HG03342 (cell line): ENCODE measurements around the gene VCPKMT.
A peak's percentile ranks its signal among the peaks of the same experiment; 100 is the strongest.

Experiments used
- ATAC-seq: cut with Tn5 transposase; IDR thresholded peaks from one replicate; pipeline ENCODE4 v1.9.1; 2021; ENCODE audit warnings: mild to moderate bottlenecking, moderate library complexity; ENCODE audit not compliant: unreplicated experiment

Gene VCPKMT

DNA sequence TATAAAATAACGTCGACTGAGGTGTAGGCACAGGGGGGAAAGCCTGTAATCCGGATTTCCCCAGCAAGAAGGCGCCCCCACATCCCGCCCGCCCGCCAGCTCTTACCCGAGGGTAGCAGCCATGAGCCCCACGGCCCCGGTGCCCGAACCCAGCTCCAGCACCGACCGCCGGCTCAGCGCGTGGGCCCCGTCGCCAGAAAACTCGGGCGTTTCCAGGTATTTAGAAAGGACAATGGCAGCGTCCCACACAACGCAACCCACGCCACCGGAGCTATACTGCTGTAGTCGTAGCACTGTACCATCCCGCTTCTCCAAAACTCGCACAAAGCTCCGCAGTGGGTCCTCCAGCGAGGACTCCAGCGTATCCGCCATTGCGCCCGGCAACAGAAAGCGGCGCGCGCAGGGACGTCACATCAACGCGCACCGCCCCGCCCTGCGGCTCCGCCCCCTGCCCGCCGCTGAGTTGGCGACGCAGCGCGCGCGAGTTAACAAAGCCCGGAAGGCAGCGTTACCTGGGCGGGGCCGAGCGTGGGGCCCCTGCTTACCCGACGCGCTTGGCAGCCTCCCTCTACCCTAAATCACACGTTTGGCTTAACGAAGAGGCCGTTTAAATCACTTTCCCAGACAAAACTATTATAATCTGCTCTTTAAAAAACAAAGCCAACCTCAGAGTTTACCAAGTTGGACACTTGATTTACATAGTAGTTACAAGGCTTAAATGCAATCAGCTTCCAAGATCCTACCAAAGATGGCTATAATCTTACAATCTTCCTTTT lies at the start of gene VCPKMT:
Gene VCPKMT, minus strand, starts transcription at position 392 of the 776 bp plus-strand sequence. Its CDS starts 20 bp downstream, at position 372.
- ATAC-seq, result peak; percentile 94

DNA sequence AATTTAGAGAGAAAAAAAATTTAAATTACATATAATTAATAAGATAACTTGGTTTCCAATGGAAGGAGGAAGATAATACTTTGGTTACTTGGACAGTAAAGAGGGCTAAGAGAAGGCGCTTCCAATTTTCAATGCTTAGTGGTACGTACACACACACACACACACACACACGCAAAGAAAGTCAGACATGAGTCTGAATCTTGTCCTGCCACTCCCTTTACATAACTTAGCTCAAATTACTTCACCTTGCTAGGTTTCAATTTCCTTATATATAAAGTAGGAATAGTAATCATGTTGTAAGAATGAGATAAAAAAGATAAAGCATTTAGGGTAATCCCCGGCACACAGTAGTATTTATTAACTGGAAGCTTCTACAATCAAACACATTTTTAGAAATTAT lies 39.7 kb upstream of the VCPKMT start:
- no peak for ATAC-seq

DNA sequence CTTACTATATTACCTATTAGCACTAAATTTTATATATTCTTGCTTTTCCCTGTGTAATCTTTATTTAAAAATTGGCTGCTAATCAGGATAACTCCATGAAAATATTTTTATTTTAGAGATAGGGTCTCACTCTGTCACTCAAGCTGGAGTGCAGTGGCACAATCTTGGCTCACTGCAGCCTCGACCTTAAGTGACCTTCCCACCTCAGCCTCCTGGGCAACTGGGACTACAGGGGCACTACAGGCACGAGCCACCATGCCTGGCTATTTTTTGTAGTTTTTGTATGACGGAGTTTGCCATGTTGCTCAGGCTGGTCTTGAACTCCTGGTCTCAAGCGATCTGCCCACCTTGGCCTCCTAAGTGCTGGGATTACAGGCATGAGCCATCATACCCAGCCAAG lies 32.4 kb upstream of the VCPKMT start:
- ATAC-seq, result no peak

DNA sequence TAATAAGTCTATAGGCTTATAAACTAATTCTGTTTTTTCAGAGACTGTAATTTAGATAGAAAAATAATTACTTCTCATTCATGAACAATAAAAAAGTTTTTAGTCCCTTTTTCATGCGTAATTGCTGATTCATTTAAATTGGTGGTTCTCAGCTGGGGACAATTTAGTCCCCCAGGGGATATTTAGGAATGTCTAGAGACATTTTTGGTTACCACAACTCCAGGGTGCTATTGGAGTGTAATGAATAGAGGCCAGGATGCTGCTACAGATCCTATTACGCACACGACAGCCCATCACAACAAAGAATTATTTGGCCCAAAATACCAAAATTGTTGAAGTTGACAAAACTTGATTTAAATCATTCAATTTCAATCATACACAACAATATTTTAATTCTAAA lies 22.8 kb upstream of the VCPKMT start:
- no peak for ATAC-seq

DNA sequence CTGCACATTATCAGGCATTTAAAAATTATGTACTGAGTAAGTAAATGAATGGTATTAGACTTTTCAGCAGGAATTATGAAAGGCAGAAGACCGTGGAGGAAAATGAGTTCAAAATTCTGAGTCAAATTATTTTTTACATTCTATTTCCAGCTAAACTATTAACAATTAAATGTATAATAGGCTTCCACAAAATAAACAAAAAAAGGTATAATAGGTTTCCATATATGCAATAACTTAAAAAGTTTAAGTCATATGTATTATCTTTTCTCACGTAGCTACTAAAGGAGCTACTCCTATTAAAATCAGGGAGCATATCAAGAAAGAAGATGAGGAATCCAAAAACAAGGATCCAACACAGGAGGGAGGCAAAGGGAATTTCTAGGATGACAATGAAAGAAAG lies 11.4 kb upstream of the VCPKMT start:
- ATAC-seq, result no peak

DNA sequence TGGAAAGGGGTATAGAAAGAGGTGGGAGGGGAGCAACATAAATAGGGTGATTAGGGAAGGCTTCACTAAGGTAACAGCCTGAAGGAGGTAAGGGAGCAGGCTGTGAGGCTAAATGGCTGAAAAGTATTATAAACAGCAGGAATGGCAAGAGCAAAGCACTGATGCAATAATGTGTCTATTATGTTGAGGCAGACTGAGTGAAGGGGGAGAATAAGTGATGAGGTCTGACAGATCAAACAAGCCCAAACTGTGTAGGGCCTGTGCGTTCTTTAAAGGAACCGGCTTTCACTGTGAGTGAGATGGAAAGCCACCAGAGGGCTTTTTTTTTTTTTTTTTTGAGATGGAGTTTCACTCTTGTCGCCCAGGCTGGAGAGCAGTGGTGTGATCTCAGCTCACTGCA lies 6.7 kb upstream of the VCPKMT start:
- ATAC-seq, result no peak

DNA sequence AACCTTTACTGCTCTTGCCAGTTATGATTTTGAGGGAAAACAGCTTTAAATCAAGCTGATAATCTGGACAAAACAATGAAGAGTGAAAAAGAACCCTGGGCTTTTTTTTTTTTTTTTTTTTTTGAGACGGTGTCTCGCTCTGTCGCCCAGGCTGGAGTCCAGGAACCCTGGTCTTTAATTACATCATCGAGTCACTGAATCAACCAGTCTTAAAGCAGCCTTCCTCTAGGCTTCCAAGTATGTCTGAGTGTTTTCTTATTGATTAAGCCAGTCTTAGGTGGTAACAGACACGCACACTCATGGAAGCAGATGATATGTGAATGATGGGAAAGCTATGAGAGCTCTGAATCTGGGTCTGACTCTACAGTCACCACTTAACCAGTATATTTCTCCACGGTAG lies 5.9 kb upstream of the VCPKMT start:
- no peak for ATAC-seq

DNA sequence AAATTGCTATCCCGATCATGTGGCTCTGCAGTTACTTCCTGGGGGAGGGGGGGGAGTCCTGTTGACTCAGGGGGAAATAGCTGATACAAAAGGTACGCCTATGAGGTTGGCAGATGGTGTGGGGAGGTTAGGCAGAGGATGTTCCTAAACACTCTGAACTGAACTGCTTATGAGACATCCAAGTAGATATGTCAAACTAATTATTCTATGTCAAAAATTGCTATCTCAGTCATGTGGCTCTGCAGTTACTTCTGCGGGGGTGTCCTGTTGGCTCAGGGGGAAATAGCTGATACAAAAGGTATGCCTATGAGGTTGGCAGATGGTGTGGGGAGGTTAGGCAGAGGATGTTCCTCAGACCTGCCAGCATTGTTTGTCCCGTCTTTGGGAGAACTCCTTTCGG lies 5.1 kb upstream of the VCPKMT start:
- no peak for ATAC-seq

DNA sequence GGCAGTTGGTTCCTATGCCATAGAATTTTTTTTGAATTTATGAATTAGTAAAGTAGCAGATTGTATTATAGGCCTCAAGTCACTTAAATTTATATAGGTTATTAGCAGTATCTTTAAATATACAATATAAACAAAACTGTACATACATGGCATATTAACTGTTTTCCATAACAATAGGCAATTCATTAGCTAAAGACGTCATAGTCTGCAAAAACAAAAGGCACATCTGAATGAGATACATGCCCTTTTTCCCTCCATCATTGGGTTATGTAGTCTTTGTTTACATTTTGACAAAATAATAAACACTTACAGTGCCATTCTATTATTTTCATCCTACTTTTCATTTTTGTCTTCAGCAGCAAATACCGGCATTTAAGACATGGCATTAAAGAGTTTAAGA lies 1.1 kb upstream of the VCPKMT start:
- no peak for ATAC-seq

DNA sequence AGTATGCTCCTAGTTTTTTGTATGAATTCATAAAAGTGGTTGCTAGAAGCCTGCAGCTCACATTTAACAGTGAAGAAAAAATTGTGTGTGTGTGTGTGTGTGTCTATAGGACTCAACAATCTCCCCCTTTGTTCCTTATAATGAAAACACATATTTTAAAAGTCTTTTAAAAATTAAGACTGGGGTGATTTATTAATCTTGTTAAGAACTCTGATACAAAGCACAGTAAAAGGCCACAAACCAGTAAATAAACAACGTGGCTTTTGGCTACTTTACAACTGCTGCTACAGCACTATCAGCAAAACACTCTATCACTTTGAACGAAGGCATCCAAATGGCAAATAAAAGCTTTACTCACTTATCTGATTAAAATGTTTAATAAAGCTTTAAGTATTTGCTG lies 594 bp upstream of the VCPKMT start:
- ATAC-seq, result no peak

DNA sequence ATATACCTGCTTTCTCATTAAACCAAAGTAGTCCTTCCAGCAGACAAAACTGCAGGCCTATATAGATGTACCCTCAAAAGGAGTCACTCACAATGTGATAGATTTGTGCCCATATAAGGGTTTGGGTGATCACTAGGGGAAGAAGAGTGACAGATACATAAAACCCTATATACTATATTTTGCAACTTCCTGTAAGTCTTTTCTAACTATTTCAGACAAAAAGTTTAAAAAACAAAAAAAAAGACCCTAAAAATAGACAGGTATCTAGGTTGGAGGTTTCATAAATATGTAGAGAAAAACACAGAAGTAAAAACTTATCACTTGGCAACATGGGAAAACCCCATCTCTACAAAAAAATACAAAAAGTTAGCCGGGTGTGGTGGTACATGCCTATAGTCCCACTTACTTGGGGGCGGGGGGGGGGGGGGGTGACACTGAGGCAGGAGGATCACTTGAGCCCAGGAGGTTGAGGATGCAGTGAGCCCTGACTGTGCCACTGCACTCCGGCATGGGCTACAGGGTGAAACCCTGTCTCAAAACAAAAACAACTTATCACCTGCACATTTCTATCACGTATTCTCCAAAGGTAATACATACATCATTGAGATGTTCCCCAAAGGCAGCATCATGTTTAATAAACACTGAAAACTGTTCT lies 2.9 kb downstream of the VCPKMT start:
- no peak for ATAC-seq

DNA sequence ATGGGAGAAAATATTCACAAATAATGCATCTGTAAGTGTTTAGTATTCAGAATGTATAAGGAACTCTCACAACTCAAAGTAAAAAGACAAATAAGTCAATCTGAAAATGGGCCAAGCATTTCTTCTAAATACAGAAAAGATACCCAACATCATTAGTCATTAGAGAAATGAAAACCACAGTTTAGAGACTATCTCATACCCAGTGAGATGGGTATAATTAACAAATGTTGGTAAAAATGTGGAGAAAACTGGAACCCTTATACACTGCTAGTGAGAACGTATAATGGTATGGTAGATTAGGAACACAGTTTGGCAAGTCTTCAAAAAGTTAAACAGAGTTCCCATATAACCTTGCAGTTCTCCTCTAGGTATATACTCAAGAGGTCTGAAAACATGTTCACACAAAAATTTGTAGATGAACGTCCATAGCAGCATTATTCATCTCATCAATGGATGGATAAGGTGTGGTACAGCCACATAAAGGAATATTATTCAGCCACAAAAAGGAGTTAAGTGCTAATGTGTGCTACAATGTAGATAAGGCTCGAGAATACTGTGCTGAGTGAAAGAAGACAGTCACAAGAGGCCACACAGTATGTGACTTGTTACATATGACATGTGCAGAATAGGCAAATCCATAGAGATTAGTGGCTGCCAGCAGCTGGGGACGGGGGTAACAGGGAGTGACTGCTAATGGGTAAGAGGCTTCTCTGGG lies 5.9 kb downstream of the VCPKMT start:
- ATAC-seq, result no peak

DNA sequence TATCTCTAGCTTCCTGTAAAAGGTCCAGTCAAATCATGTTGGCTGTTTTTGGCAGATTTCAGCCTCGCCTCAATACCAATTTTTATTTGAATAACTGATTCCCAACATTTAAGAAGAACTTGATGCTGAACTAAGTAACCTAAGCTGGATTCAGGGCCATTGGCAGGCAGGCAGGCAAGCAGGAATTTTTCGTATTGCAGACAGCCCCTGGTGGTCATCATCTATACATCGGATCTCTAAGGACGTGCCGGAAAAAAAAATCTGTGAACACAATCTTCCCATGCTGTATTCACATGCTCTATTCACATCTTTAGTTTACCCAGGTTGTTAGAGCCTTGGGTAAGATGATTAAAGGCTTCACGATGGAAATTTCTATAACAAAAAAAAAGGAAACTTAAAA lies 7.0 kb downstream of the VCPKMT start:
- no peak for ATAC-seq

DNA sequence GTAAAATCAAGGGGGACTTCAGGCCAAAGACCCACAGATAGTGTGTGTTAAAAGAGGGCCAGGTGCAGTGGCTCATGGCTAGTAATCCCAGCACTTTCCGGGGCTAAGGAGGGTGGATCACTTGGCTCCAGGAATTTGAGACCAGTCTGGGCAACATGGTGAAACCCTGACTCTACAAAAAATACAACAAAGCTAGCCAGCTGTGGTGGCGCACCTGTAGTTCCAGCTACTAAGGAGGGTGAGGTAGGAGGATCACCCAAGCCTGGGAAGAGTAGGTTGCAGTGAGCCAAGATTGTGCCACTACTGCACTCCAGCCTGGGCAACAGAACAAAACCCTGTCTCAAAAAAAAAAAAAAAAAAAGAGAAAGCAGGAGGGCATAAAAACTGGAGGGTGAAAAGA lies 8.5 kb downstream of the VCPKMT start:
- ATAC-seq, result no peak

DNA sequence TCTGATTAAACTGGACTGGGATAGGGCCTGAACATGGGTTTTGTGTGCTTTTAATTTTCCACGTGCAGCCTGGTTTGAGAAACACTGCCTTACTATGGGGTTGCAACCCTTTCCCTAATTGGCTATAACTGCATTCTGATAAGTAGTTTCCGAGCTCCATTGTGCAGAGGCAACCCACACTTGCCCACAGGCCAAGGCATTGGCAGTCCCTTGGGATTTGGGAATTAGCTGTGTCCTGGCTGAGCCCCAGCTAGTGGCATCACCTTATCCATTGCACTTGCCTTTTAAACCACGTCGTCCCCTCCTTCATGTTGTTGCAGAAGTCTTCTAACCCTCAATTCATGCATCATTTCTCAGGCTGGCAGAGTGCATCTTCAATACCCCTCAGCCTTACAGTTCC lies 10.2 kb downstream of the VCPKMT start:
- no peak for ATAC-seq

DNA sequence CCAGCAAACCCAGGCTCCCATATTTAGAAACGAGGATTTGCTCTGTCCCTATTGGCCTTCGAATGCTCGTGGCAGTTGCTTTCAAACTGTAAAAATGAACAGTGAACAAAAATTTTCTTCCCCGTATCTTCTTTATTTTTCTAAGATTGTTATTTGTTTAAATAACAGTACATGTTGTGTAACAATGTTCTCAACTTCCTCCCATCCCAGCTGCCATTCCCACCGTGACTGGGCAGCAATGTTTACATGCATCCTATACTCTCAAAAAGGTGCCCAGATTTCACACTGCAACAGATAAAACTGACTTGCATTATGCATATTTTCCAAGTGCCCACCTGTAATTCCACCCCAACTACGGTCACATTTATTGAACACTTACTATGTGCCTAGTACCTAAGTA lies 12.8 kb downstream of the VCPKMT start:
- ATAC-seq, result no peak

DNA sequence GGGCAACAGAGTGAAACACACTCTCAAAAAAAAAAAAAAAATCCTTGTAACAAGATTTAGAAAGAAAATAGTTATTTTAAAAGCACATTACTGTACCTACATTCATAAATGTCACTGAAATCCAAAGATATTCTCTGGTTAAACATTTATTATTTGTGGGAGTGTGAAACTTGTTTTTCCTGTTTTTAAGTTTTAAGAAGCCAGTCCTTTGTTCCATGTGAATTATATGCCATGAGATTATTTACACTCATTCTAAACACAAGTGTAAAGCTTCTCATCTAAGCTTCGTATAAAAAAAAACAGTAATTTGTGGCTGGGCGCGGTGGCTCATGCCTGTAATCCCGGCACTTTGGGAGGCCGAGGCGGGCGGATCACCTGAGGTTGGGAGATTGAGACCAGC lies 15.0 kb downstream of the VCPKMT start:
- no peak for ATAC-seq

DNA sequence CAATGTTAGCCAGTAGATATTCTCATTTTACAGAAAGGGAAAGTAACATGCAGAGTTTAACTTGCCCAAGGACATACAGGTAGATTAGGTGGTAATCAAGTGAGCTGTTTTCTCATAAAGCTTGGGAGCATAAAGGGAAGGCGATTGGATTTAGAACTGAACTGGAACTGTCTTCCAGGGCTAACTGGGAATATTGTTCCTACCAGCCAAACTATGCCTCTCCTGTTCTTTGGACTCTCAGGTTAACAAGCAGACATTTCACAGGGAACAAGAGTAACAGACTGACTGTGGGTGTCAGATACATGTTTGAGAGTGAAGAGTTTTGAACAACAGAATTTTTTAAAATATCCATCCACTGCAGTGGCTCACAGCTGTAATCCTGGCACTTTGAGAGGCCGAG lies 15.6 kb downstream of the VCPKMT start:
- ATAC-seq, result no peak

DNA sequence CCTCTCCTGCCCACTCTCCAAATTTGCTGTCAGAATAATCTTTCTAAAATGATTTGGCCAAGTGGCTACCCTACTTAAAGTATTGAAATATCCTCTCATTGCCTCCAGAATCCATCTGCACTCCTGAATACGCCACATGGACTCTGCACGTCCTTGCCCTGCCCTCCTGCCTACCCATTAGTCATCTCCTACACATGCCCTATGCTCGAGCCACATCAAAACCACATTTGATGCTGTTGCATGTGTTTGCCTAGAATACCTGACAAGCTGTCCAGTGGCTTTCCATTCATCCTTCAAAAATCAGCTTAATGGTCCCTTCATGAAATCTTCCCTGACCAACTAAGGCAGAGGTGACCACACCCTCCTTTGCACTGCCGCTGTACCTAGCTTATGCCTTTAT lies 17.0 kb downstream of the VCPKMT start:
- ATAC-seq, result no peak

DNA sequence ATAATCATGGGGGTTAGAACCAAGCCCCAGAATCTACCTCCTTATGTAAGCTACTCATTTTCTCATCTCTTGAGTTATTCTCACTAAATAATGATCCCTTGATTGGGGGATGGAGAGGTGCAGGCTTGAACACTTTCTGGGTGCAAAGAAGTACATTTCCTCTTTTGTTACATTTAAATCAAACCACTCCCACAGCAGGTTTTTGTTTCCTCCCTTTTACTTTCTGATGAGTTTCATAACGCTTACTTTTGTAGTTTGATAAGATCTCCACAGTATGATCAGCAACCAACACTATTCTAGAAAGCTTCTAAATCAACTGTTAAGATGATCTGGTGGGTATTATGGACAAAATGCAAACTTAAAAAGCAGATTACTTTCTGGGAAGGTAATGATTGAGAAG lies 20.5 kb downstream of the VCPKMT start:
- ATAC-seq, result no peak

DNA sequence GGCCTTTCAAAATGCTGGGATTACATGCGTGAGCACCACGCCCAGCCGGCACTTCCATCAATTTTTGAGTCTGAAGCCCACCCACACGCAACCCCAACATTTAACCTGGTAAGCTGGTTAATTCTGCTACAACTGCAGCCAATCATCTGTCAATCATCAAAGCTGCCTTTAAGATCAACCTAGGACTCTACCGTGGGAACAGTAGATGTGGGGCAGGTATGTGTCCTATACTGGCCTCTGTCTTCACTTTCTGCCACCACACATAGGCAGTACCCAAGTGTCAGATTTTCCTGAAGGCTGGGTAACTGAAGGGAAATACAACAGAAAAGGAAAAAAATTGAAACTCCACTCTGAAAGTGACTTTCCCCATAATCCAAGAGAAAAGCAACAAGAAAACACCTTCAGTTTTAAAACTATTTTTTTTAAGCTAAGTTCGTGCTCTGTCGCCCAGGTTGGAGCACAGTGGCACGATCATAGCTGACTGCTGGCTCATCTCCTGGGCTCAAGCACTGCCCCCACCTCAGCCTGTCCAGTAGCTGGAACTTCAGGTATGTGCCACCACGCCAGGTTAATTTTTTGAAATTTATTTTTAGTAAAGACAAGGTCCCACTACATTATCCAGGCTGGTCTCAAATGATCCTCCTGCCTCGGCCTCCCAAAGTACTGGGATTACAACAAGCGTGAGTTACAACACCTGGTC lies 22.2 kb downstream of the VCPKMT start:
- no peak for ATAC-seq
